Measurements from ENCODE around the gene RNF38.
A peak's percentile ranks its signal among the peaks of the same experiment; 100 is the strongest.

The RNF38 gene

GRCh38 chr9:36424289-36425055, 24.4 kb upstream of the RNF38 start:
- TF ChIP-seq CTCF (IDR thresholded peaks at IDR 0.05) = no peak

GRCh38 chr9:36423206-36423605, 23.1 kb upstream of the RNF38 start:
- TF ChIP-seq CTCF (IDR thresholded peaks at IDR 0.05) = no peak

- TF ChIP-seq CTCF (IDR thresholded peaks at IDR 0.05) = no peak
Observed at GRCh38 chr9:36416890-36417289, 16.8 kb upstream of the RNF38 start.

- TF ChIP-seq CTCF (IDR thresholded peaks at IDR 0.05) = peak; percentile 8; the same call in 1 of the 2 replicates
Observed at GRCh38 chr9:36415822-36416525, 15.9 kb upstream of the RNF38 start.

GRCh38 chr9:36407122-36407723, 7.2 kb upstream of the RNF38 start:
- peak; percentile 96 for TF ChIP-seq CTCF (IDR thresholded peaks at IDR 0.05)

- TF ChIP-seq CTCF (IDR thresholded peaks at IDR 0.05) = no peak
Observed at GRCh38 chr9:36402536-36402935, 2.5 kb upstream of the RNF38 start.

- TF ChIP-seq CTCF (IDR thresholded peaks at IDR 0.05) = no peak
Observed at GRCh38 chr9:36401897-36402480, 1.9 kb upstream of the RNF38 start.
